Fibroblast of the aortic adventitia (primary cell): ENCODE data around the gene PAX4. TPM values are rescaled to one million over a fixed set of nuclear protein-coding genes. Genes with fewer than 3 reads are reported as not detected.

ENCODE experiments used
- DNase-seq: peaks from one replicate; pipeline ENCODE4 v3.0.0-alpha.2; 2010; ENCODE audit warnings: low read depth
- H3K4me3 ChIP-seq: 2 replicates; pipeline ENCODE4 v1.5.1; 2011; ENCODE audit warnings: low read depth, mild to moderate bottlenecking, control low read depth, low read length, moderate library complexity
- CTCF ChIP-seq: IDR thresholded peaks from 2 replicates; pipeline ENCODE4 v1.5.1; 2011; ENCODE audit warnings: mild to moderate bottlenecking, low read length, control low read depth, inconsistent platforms; ENCODE audit not compliant: insufficient read depth
- total RNA-seq: library from RNA; depleted of rRNA; stranded (reverse); fragments of >200 nt; gene quantifications from 2 replicates; pipeline ENCODE4 v1.2.3, GENCODE V29; 2012; ENCODE audit warnings: low replicate concordance

PAX4 gene
- total RNA-seq, 1 donor = not detected

GRCh38 chr7:127566242-127566641, 51.7 kb downstream of the PAX4 start:
- no peak for TF ChIP-seq CTCF
- H3K4me3 ChIP-seq = no peak overlapping the region
- no peak for DNase-seq

Other genes with a start within 250 kb of the PAX4 start
- 15.5 and 37.5 TPM in 2 replicates for gene ZNF800, start 225.4 kb downstream of the PAX4 start, total RNA-seq
- gene GCC1, start 32.5 kb downstream of the PAX4 start, total RNA-seq = 16.1 and 27.7 TPM in 2 replicates
- gene ARF5, start 29.7 kb downstream of the PAX4 start, total RNA-seq = 43.6 and 105 TPM in 2 replicates
- 3.6 and 3.9 TPM in 2 replicates for gene FSCN3, start 24.4 kb downstream of the PAX4 start, total RNA-seq
- 156 and 202 TPM in 2 replicates for gene SND1, start 34.1 kb upstream of the PAX4 start, total RNA-seq